ENCODE measurements around the gene ANO1.

ANO1 gene

GRCh38 chr11:70158201-70158600 lies 80.1 kb downstream of the ANO1 start:
- in situ Hi-C loops (cut with MboI; ENCODE audit: low sequenced_read_pairs), result no loop called here

- in situ Hi-C loops (cut with MboI; ENCODE audit: low sequenced_read_pairs), result no loop called here
Measured at GRCh38 chr11:70158757-70159389, 80.8 kb downstream of the ANO1 start.

DNA sequence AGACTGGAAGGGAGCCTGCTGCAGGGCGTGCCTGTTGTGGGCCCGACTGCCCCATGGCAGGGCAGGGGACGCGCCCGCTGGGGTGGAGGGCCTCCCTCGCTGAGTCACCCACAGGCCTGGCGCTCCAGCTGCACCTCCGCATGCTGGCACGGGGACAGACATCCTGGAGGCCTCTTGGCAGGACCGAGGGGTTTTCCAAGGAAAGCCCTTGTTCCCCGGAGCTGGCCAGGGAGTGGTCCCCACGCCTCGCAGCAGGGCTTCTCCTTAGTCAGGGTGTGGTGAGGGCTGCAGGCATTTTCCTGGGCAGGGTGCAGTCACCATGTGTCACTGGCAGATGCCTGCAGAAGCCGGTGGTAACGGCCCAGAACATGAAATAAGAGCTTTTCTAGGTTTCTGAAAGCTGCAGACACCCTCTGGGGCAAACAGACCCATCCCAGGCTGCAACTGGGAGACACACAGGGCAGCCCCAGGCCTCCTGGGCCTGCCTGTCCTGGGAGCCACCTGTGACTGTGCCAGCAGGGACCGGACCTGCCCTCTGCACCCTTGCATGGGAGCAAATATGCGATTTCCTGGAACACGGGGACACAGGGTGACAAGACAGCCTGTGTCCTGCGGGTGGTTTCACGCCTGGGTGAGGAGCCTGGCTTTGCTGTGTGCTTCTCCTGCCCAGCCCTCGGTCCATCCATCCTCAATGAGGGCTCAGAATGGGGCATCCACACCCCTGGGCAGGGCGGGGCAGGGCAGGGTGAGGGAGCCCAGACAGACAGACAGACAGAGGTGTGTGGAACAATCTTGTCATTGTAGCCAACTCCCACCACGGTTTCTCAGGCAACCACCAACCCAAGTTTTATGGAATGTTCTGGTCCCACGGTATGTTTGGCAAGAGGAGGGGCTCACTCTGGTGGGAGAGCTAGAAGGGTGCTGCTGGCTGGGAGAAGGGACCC lies 81.8 kb downstream of the ANO1 start:
- in situ Hi-C loops (cut with MboI; ENCODE audit: low sequenced_read_pairs), result no loop called here

DNA sequence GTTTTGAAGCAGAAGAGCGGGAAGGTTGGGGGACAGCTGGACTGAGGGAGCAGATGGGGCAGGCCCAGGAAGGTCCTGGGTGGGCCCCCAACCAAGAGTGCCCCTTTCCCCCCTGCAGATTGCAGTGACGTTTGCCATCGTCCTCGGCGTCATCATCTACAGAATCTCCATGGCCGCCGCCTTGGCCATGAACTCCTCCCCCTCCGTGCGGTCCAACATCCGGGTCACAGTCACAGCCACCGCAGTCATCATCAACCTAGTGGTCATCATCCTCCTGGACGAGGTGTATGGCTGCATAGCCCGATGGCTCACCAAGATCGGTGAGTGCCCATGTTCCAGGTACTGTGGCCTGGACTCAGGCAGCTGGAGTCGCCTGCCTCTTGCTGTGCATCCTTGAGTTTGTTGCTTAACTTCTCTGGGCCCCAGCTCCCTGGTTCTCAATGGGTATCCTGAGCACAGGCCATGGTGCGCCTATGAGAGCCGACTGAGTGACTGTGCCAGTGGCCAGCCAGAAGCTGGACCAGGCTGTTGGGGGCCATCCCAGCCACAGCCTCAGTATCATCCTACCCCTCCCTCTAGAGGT lies 83.0 kb downstream of the ANO1 start:
- in situ Hi-C loops (cut with MboI; ENCODE audit: low sequenced_read_pairs), result no loop called here

DNA sequence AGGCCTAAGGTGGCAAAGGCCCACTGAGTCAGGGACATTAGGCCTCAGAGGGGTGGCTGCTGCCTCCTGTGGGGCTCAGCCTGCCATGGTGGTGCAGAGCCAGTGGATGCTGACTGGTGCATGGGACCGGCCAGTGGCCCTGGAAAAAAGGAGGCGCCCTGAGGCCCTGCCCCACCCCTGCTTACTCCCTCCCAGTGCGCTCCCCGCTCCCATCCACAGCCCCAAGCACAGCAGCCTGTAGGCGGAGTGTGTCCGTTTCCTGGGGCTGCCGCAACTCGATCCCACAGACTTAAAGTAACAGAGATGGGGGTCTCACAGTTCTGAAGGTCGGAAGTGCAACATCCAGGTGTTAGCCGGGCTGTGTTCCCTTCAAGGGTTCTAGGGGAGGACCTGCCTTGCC lies 86.6 kb downstream of the ANO1 start:
- in situ Hi-C loops (cut with MboI; ENCODE audit: low sequenced_read_pairs), result no loop called here

DNA sequence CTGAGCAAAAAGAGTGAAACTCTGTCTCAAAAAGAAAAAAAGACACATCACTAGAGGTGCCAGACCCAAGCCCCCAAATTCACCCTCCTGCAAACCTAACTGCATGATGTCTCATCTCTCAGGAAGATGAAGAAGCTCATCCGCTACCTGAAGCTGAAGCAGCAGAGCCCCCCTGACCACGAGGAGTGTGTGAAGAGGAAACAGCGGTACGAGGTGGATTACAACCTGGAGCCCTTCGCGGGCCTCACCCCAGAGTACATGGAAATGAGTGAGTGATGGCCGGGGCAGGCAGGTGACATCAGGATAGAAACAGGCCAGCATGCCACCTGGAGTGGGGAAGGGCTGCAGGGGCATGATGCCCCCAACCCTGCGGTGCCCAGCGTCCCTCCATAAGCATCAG lies 89.0 kb downstream of the ANO1 start:
- in situ Hi-C loops (cut with MboI; ENCODE audit: low sequenced_read_pairs), result no loop called here

GRCh38 chr11:70167723-70168404 lies 89.7 kb downstream of the ANO1 start:
- in situ Hi-C loops (cut with MboI; ENCODE audit: low sequenced_read_pairs), result no loop called here

GRCh38 chr11:70168405-70168754 lies 90.3 kb downstream of the ANO1 start:
- in situ Hi-C loops (cut with MboI; ENCODE audit: low sequenced_read_pairs), result no loop called here

- in situ Hi-C loops (cut with MboI; ENCODE audit: low sequenced_read_pairs), result no loop called here
Measured at GRCh38 chr11:70169127-70169526, 91.0 kb downstream of the ANO1 start.

GRCh38 chr11:70169632-70170031 lies 91.5 kb downstream of the ANO1 start:
- in situ Hi-C loops (cut with MboI; ENCODE audit: low sequenced_read_pairs), result no loop called here

DNA sequence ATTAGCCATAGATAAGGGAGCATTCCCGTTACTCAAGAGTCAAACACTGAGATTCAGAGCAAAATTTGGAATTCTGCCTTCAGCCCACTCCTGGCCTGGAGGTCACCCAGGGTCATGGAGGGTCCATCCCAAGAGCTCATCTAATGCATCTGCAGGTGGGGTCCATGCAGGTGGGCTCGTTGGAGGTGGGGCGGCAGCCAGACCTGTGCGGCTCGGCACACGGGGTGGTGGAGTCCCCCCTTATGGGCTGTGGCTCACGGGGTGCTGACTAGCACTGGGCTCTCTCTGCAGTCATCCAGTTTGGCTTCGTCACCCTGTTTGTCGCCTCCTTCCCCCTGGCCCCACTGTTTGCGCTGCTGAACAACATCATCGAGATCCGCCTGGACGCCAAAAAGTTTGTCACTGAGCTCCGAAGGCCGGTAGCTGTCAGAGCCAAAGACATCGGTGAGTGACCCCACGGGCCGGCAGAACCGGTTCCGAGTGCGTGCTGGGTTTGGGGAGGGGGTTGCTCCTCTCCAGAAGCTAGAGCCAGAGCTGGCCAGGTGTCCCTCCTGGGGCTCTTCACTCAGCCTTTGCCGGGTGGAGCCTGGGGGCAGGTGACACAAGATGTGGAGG lies 92.6 kb downstream of the ANO1 start:
- in situ Hi-C loops (cut with MboI; ENCODE audit: low sequenced_read_pairs), result no loop called here

DNA sequence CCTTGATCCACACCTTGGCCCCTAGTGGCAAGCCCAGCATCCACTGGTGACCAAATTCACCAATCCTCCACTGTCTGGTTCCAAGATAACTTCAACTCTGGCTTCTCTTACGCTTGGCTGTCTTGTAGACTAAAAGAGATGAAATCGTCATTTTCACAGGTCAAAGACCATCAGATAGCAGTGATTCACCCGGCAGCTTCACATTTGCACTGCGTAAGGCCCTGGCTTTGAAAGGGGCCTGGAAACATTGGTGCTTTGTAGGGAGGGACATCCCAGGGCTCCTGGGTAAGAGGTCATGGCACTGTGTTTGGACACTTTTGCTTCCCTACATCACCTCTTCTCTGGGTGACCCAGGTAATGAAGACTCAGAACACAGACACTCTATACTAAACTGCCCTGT lies 94.9 kb downstream of the ANO1 start:
- in situ Hi-C loops (cut with MboI; ENCODE audit: low sequenced_read_pairs), result no loop called here

GRCh38 chr11:70174547-70175235 lies 96.6 kb downstream of the ANO1 start:
- in situ Hi-C loops (cut with MboI; ENCODE audit: low sequenced_read_pairs), result loop anchor here (25.0 kb wide), 1 partner anchor 487 kb away; the partner anchor contains the start of gene LTO1

GRCh38 chr11:70175236-70175698 lies 97.2 kb downstream of the ANO1 start:
- in situ Hi-C loops (cut with MboI; ENCODE audit: low sequenced_read_pairs), result loop anchor here (25.0 kb wide), 1 partner anchor 488 kb away; the partner anchor contains the start of gene LTO1

- in situ Hi-C loops (cut with MboI; ENCODE audit: low sequenced_read_pairs), result loop anchor here (25.0 kb wide), 1 partner anchor 490 kb away; the partner anchor contains the start of gene LTO1
Measured at GRCh38 chr11:70176940-70177689, 99.0 kb downstream of the ANO1 start.

- in situ Hi-C loops (cut with MboI; ENCODE audit: low sequenced_read_pairs), result loop anchor here (25.0 kb wide), 1 partner anchor 494 kb away; the partner anchor contains the start of gene LTO1
Measured at GRCh38 chr11:70180906-70181305, 102.8 kb downstream of the ANO1 start.

DNA sequence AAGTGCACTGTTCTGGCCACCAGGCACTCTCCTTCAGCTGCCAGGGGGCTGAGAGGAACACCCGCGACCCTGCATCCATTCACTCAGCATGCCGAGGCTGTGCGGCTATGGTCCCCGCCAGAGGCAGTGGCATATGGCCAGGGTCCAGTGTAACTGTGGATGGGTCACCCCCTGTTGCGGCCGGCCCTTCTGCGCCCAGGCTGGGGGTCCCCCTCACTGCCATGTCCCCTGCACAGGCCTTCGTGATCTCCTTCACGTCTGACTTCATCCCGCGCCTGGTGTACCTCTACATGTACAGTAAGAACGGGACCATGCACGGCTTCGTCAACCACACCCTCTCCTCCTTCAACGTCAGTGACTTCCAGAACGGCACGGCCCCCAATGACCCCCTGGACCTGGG lies 104.1 kb downstream of the ANO1 start:
- in situ Hi-C loops (cut with MboI; ENCODE audit: low sequenced_read_pairs), result loop anchor here (25.0 kb wide), 1 partner anchor 495 kb away; the partner anchor contains the start of gene LTO1

- in situ Hi-C loops (cut with MboI; ENCODE audit: low sequenced_read_pairs), result loop anchor here (25.0 kb wide), 1 partner anchor 496 kb away; the partner anchor contains the start of gene LTO1
Measured at GRCh38 chr11:70183032-70183431, 104.9 kb downstream of the ANO1 start.
